Liver (tissue), 9 donors: Measurements from ENCODE around the gene LAMA2. TPM values are rescaled to one million over a fixed set of nuclear protein-coding genes. Genes with fewer than 3 reads are reported as not detected.

Experiments
- DNase-seq: peaks from one replicate; pipeline ENCODE4 v3.0.0-alpha.2; 2017; ENCODE audit warnings: low spot score
- H3K27ac ChIP-seq, 2 donors: one replicate each; pipeline ENCODE4 v1.7.0; 2013; ENCODE audit warnings: inconsistent platforms in 2 of 2, low read length in 2 of 2, control low read depth in 1 of 2, low read depth in 1 of 2, mild to moderate bottlenecking in 1 of 2
- H3K27me3 ChIP-seq, 4 donors: one replicate each; pipeline versions ENCODE4 v1.6.1 to v1.7.0; 2013; ENCODE audit warnings: low read length in 3 of 4, inconsistent platforms in 1 of 4, mild to moderate bottlenecking in 1 of 4, moderate library complexity in 1 of 4; ENCODE audit not compliant: control insufficient read depth in 4 of 4, insufficient read depth in 4 of 4
- H3K36me3 ChIP-seq, 4 donors: one replicate each; pipeline versions ENCODE4 v1.6.1 to v1.7.0; 2013; ENCODE audit warnings: low read length in 3 of 4, mild to moderate bottlenecking in 3 of 4, low read depth in 1 of 4, moderate library complexity in 1 of 4; ENCODE audit not compliant: control insufficient read depth in 4 of 4, insufficient read depth in 3 of 4
- H3K4me1 ChIP-seq, 4 donors: one replicate each; pipeline versions ENCODE4 v1.6.1 to v1.7.0; 2013; ENCODE audit warnings: low read length in 3 of 4, mild to moderate bottlenecking in 3 of 4, moderate library complexity in 1 of 4; ENCODE audit not compliant: control insufficient read depth in 4 of 4, insufficient read depth in 4 of 4
- H3K4me3 ChIP-seq, 3 donors: one replicate each; pipeline versions ENCODE4 v1.6.1 to v1.7.0; 2013; ENCODE audit warnings: low read length in 3 of 3, control low read depth in 1 of 3, low read depth in 1 of 3, mild to moderate bottlenecking in 1 of 3
- H3K9ac ChIP-seq, 2 donors: one replicate each; pipeline ENCODE4 v1.7.0; 2013; ENCODE audit warnings: low read length in 2 of 2, mild to moderate bottlenecking in 2 of 2, moderate library complexity in 2 of 2, control low read depth in 1 of 2, low read depth in 1 of 2
- H3K9me3 ChIP-seq, 4 donors: one replicate each; pipeline versions ENCODE4 v1.6.1 to v1.7.0; 2013; ENCODE audit warnings: low read length in 3 of 4; ENCODE audit not compliant: control insufficient read depth in 4 of 4
- CTCF ChIP-seq: fragments of 150-350 bp; IDR thresholded peaks from 2 replicates; pipeline ENCODE4 v1.5.1; 2017; ENCODE audit warnings: improper control_type of control experiment, low read depth, low read length; ENCODE audit not compliant: missing input control
- EGR1 ChIP-seq, 2 donors: IDR thresholded peaks; 2 replicates each; pipeline ENCODE4 v1.6.1; 2016 to 2018; ENCODE audit warnings: antibody characterized with exemption in 2 of 2, low read depth in 2 of 2
- FOXA1 ChIP-seq: IDR thresholded peaks from 2 replicates; pipeline ENCODE4 v1.6.1; 2016; ENCODE audit warnings: antibody characterized with exemption
- FOXA2 ChIP-seq: IDR thresholded peaks from 2 replicates; pipeline ENCODE4 v1.6.1; 2016; ENCODE audit warnings: antibody characterized with exemption
- GABPA ChIP-seq, 2 donors: IDR thresholded peaks in 1 of 2; conservative IDR thresholded peaks in 1 of 2; 2 replicates each; pipeline ENCODE4 v1.6.1; 2016; ENCODE audit warnings: antibody characterized with exemption in 2 of 2, mild to moderate bottlenecking in 1 of 2, moderate library complexity in 1 of 2
- HNF4A ChIP-seq, 2 donors: conservative IDR thresholded peaks; 2 replicates each; pipeline ENCODE4 v1.6.1; 2016; ENCODE audit warnings: antibody characterized with exemption in 2 of 2, mild to moderate bottlenecking in 2 of 2
- HNF4G ChIP-seq: IDR thresholded peaks from 2 replicates; pipeline ENCODE4 v1.6.1; 2016; ENCODE audit warnings: antibody characterized with exemption
- JUND ChIP-seq, 2 donors: IDR thresholded peaks; 2 replicates each; pipeline ENCODE4 v1.6.1; 2016; ENCODE audit warnings: antibody characterized with exemption in 2 of 2
- NR2F2 ChIP-seq: IDR thresholded peaks from 2 replicates; pipeline ENCODE4 v1.6.1; 2016; ENCODE audit warnings: antibody characterized with exemption
- RAD21 ChIP-seq, 2 donors: IDR thresholded peaks; 2 replicates each; pipeline ENCODE4 v1.6.1; 2016; ENCODE audit warnings: antibody characterized with exemption in 2 of 2, mild to moderate bottlenecking in 2 of 2
- RXRA ChIP-seq, 2 donors: IDR thresholded peaks; 2 replicates each; pipeline ENCODE4 v1.6.1; 2017 to 2018; ENCODE audit warnings: antibody characterized with exemption in 2 of 2, mild to moderate bottlenecking in 1 of 2
- SP1 ChIP-seq: IDR thresholded peaks from 2 replicates; pipeline ENCODE4 v1.6.1; 2018; ENCODE audit warnings: antibody characterized with exemption, mild to moderate bottlenecking
- TAF1 ChIP-seq: conservative IDR thresholded peaks from 2 replicates; pipeline ENCODE4 v1.6.1; 2016; ENCODE audit warnings: antibody characterized with exemption, mild to moderate bottlenecking
- YY1 ChIP-seq: IDR thresholded peaks from 2 replicates; pipeline ENCODE4 v1.6.1; 2016; ENCODE audit warnings: antibody characterized with exemption, mild to moderate bottlenecking
- WGBS: extraction: QIAGEN DNeasy Blood & Tissue Kit; methylation state at CpG from one replicate; pipeline ENCODE4 v1.1.7; 2013; 5-methylcytosine and 5-hydroxymethylcytosine counted together
- polyA plus RNA-seq, 2 donors: library from polyadenylated mRNA; stranded (reverse) in 1 of 2; unstranded in 1 of 2; fragments of 200-250 nt in 1 of 2; fragments of >200 nt in 1 of 2; fragmentation: Nextera tagmentation in 1 of 2; extraction: Ambion mirVana in 1 of 2; gene quantifications; one replicate each; pipeline versions ENCODE4 v1.2.1 to v1.2.3, GENCODE V29; 2013 to 2015
- total RNA-seq, 2 donors: library from RNA; depleted of rRNA; stranded (reverse); fragments of >200 nt; gene quantifications; one replicate each; pipeline ENCODE4 v1.2.3, GENCODE V29; 2014
- TF ChIP-seq, protein P1 (sequence below): IDR thresholded peaks from 2 replicates; pipeline ENCODE4 v1.6.1; 2016; ENCODE audit warnings: antibody characterized with exemption, mild to moderate bottlenecking
- TF ChIP-seq, protein P2 (sequence below): IDR thresholded peaks from 2 replicates; pipeline ENCODE4 v1.6.1; 2016; ENCODE audit warnings: antibody characterized with exemption
- TF ChIP-seq, protein P3 (sequence below): IDR thresholded peaks from 2 replicates; pipeline ENCODE4 v1.6.1; 2016; ENCODE audit warnings: antibody characterized with exemption
- donor health status: healthy.
- donor health status: healthy.
- donor health status: healthy.
- donor health status: healthy.
- donor health status: healthy.

Gene LAMA2
- total and polyA plus RNA-seq, 4 donors = 1.3 to 17.0 (median 3.0) TPM

GRCh38 chr6:129402244-129402643, 519.3 kb downstream of the LAMA2 start:
- H3K27me3 ChIP-seq = no peaks in the 10 kb centered on the region
- H3K4me3 ChIP-seq = no peak overlapping the region
- no peaks in the 10 kb centered on the region for H3K9me3 ChIP-seq
- no peak for DNase-seq
- 66% methylated on average over 1 of the region's 1 CpG for WGBS
- H3K9ac ChIP-seq = no peak overlapping the region
- no peak overlapping the region for H3K27ac ChIP-seq
- TF ChIP-seq FOXA1 (no peak), RAD21 (IDR thresholded peaks at IDR 0.05) (no peak), HNF4A (conservative IDR thresholded peaks at IDR 0.05) (no peak), EGR1 (IDR thresholded peaks at IDR 0.05; ENCODE audit: low read depth in 2 of 2) (no peak), SP1 (no peak), CTCF (no peak)
- TF ChIP-seq, protein P1, sequence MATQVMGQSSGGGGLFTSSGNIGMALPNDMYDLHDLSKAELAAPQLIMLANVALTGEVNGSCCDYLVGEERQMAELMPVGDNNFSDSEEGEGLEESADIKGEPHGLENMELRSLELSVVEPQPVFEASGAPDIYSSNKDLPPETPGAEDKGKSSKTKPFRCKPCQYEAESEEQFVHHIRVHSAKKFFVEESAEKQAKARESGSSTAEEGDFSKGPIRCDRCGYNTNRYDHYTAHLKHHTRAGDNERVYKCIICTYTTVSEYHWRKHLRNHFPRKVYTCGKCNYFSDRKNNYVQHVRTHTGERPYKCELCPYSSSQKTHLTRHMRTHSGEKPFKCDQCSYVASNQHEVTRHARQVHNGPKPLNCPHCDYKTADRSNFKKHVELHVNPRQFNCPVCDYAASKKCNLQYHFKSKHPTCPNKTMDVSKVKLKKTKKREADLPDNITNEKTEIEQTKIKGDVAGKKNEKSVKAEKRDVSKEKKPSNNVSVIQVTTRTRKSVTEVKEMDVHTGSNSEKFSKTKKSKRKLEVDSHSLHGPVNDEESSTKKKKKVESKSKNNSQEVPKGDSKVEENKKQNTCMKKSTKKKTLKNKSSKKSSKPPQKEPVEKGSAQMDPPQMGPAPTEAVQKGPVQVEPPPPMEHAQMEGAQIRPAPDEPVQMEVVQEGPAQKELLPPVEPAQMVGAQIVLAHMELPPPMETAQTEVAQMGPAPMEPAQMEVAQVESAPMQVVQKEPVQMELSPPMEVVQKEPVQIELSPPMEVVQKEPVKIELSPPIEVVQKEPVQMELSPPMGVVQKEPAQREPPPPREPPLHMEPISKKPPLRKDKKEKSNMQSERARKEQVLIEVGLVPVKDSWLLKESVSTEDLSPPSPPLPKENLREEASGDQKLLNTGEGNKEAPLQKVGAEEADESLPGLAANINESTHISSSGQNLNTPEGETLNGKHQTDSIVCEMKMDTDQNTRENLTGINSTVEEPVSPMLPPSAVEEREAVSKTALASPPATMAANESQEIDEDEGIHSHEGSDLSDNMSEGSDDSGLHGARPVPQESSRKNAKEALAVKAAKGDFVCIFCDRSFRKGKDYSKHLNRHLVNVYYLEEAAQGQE = no peak
- TF ChIP-seq, protein P2, sequence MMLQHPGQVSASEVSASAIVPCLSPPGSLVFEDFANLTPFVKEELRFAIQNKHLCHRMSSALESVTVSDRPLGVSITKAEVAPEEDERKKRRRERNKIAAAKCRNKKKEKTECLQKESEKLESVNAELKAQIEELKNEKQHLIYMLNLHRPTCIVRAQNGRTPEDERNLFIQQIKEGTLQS = no peak
- TF ChIP-seq, protein P3, sequence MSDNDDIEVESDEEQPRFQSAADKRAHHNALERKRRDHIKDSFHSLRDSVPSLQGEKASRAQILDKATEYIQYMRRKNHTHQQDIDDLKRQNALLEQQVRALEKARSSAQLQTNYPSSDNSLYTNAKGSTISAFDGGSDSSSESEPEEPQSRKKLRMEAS = no peak
- no peaks in the 10 kb centered on the region for H3K36me3 ChIP-seq
- no peaks in the 10 kb centered on the region for H3K4me1 ChIP-seq

DNA sequence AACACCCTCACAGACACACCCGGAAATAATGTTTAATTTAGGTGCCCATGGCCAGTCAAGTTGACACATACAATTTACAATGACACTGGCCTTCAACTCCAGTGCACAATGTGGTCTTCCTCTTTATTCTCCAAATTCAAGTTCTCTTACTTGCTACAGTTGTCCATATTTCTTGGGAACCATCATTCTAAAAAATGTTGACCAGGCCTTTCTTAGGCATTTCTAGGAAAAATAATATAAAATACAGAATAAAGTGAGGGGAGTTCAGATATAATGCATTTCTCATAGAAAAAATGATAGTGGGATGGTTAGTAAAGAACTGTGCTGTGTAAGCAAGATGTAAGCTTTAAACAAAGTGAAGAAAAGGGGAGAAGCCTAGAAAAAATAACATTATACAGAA, 528.2 kb downstream of the LAMA2 start:
- H3K9me3 ChIP-seq = no peaks in the 10 kb centered on the region
- H3K27me3 ChIP-seq = no peaks in the 10 kb centered on the region
- H3K27ac ChIP-seq = no peak overlapping the region
- no peak for DNase-seq
- H3K36me3 ChIP-seq = no peaks in the 10 kb centered on the region
- WGBS = 71% methylated on average over 1 of the region's 1 CpG
- no peak overlapping the region for H3K9ac ChIP-seq
- no peak overlapping the region for H3K4me3 ChIP-seq
- no peak for TF ChIP-seq YY1
- no peak for TF ChIP-seq CTCF
- no peak for TF ChIP-seq RXRA (IDR thresholded peaks at IDR 0.05)
- no peak for TF ChIP-seq JUND (IDR thresholded peaks at IDR 0.05)
- TF ChIP-seq, protein P3 = no peak
- TF ChIP-seq GABPA (IDR thresholded peaks at IDR 0.05 in 1 of 2, conservative IDR thresholded peaks at IDR 0.05 in 1 of 2) = no peak
- TF ChIP-seq RAD21 (IDR thresholded peaks at IDR 0.05) = no peak
- no peak for TF ChIP-seq TAF1
- TF ChIP-seq FOXA2 = no peak
- TF ChIP-seq HNF4G = no peak
- no peak for TF ChIP-seq FOXA1
- TF ChIP-seq NR2F2 = no peak
- TF ChIP-seq, protein P2 = no peak
- no peak for TF ChIP-seq HNF4A (conservative IDR thresholded peaks at IDR 0.05)
- no peak for TF ChIP-seq EGR1 (IDR thresholded peaks at IDR 0.05; ENCODE audit: low read depth in 2 of 2)
- no peak for TF ChIP-seq SP1
- H3K4me1 ChIP-seq = no peaks in the 10 kb centered on the region
